ENCODE results near the gene ITGB1.

ITGB1 gene

DNA sequence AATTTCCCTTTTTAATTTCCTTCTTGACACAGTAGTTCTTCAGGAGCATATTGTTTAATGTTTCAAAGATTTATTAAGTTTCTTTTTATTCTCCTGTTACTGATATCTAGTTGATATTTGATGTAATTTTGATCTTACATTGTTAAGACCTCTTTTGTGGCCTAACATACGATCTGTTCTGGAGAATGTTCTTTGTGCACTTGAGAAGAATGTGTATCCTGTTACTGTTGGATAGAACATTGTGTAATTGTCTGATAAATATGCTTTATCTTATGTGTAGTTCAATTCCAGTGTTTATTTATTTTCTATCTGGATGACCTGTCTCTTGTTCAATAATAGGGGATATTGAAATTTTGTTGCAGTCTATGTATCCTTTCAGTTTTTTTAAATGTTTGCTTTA is 106.7 kb downstream of the ITGB1 start:
- TF ChIP-seq, protein P1, sequence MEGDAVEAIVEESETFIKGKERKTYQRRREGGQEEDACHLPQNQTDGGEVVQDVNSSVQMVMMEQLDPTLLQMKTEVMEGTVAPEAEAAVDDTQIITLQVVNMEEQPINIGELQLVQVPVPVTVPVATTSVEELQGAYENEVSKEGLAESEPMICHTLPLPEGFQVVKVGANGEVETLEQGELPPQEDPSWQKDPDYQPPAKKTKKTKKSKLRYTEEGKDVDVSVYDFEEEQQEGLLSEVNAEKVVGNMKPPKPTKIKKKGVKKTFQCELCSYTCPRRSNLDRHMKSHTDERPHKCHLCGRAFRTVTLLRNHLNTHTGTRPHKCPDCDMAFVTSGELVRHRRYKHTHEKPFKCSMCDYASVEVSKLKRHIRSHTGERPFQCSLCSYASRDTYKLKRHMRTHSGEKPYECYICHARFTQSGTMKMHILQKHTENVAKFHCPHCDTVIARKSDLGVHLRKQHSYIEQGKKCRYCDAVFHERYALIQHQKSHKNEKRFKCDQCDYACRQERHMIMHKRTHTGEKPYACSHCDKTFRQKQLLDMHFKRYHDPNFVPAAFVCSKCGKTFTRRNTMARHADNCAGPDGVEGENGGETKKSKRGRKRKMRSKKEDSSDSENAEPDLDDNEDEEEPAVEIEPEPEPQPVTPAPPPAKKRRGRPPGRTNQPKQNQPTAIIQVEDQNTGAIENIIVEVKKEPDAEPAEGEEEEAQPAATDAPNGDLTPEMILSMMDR (IDR thresholded peaks at IDR 0.05; ENCODE audit: low read depth, low read length, missing control alignments) = no peak
- DNase-seq (ENCODE audit: extremely low read depth, low read depth) = no peak

More for the DNA sequence above, 106.7 kb downstream of the ITGB1 start:
- no peak overlapping the region for H3K4me3 ChIP-seq (replicated peaks; ENCODE audit: low read depth, low read length)

All from HFF-Myc (cell line).